HCT116 (cell line): ENCODE data around the gene LRCH1.

Experiments
- ATF3 ChIP-seq: IDR thresholded peaks from 2 replicates; pipeline ENCODE4 v1.6.1; 2012
- CTCF ChIP-seq, 3 experiments: fragments of 200-600 bp in 1 of 3; sonication (generic) in 1 of 3; IDR thresholded peaks in 2 of 3; conservative IDR thresholded peaks in 1 of 3; 2 replicates each; pipeline ENCODE4 v1.5.1; 2012 to 2017; ENCODE audit warnings: low read depth in 2 of 3, low read length in 2 of 3, antibody characterized with exemption in 1 of 3, borderline replicate concordance in 1 of 3, control low read depth in 1 of 3, mild to moderate bottlenecking in 1 of 3, mixed read lengths in 1 of 3, mixed run types in 1 of 3, moderate library complexity in 1 of 3; ENCODE audit not compliant: insufficient read depth in 1 of 3
- EZH2phosphoT487 ChIP-seq: fragments of 200-600 bp; IDR thresholded peaks from 2 replicates; pipeline ENCODE4 v1.6.1; 2018; ENCODE audit warnings: antibody characterized with exemption, borderline replicate concordance
- POLR2A ChIP-seq: IDR thresholded peaks from 2 replicates; pipeline ENCODE4 v1.7.0; 2011; ENCODE audit warnings: borderline replicate concordance; ENCODE audit not compliant: insufficient read depth, insufficient read length; ENCODE audit errors: extremely low read depth
- POLR2AphosphoS5 ChIP-seq: IDR thresholded peaks from 2 replicates; pipeline ENCODE4 v1.6.1; 2011; ENCODE audit warnings: mild to moderate bottlenecking, low read depth, low read length, moderate library complexity

DNA sequence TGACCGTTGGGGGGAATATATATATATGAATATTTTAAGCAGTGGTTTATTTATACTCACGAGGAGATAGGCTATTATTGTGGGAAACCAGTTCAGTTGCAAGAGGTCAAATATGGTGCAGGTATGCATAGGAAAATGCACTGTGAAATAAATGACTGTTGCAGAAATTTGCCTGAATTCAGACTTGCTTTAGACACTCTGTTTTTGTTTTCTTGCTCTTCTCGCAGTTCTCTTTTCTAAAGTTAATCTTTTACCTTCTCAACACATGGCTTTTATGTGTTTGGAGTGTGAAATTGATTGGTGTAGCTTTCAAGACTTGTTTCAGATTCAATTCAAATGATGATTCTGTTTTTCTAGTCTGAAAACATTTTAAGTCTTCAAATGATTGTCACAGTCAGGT is 109.7 kb downstream of the LRCH1 start:
- TF ChIP-seq CTCF (IDR thresholded peaks at IDR 0.05 in 2 of 3, conservative IDR thresholded peaks at IDR 0.05 in 1 of 3; ENCODE audit: borderline replicate concordance in 1 of 3, insufficient read depth in 1 of 3, low read depth in 2 of 3, low read length in 2 of 3) (no peak), POLR2AphosphoS5 (no peak), ATF3 (no peak), POLR2A (no peak), EZH2phosphoT487 (no peak)
